DOHH2 (cell line): ENCODE measurements around the gene BTRC.

ENCODE experiments used
- H3F3A ChIP-seq: fragments of 200-600 bp; sonication (generic), shearing (Covaris generic); 2 replicates; pipeline ENCODE4 v1.6.0; 2016; ENCODE audit warnings: antibody characterized with exemption, mild to moderate bottlenecking; ENCODE audit not compliant: control insufficient read depth, insufficient read depth
- H3K27ac ChIP-seq: fragments of 200-600 bp; sonication (generic); 2 replicates; pipeline ENCODE4 v1.5.1; 2014; ENCODE audit warnings: low read depth, mild to moderate bottlenecking, low read length, moderate library complexity
- H3K27me3 ChIP-seq: fragments of 200-600 bp; sonication (generic); 2 replicates; pipeline ENCODE4 v1.6.1; 2014; ENCODE audit warnings: mild to moderate bottlenecking, low read length, mixed read lengths; ENCODE audit not compliant: control insufficient read depth
- H3K36me3 ChIP-seq: fragments of 200-600 bp; sonication (generic); 2 replicates; pipeline ENCODE4 v1.6.1; 2014; ENCODE audit warnings: mild to moderate bottlenecking, low read length, moderate library complexity, mixed read lengths; ENCODE audit not compliant: control insufficient read depth
- H3K4me1 ChIP-seq: fragments of 200-600 bp; sonication (generic); 2 replicates; pipeline ENCODE4 v1.6.1; 2014; ENCODE audit warnings: mild to moderate bottlenecking, low read length, mixed read lengths; ENCODE audit not compliant: control insufficient read depth
- H3K4me2 ChIP-seq: fragments of 200-600 bp; sonication (generic); 2 replicates; pipeline ENCODE4 v1.6.0; 2014; ENCODE audit warnings: mild to moderate bottlenecking, low read length, moderate library complexity
- H3K4me3 ChIP-seq: fragments of 200-600 bp; sonication (generic); 2 replicates; pipeline ENCODE4 v1.5.1; 2014; ENCODE audit warnings: mild to moderate bottlenecking, low read length, mixed read lengths
- H3K79me2 ChIP-seq: fragments of 200-600 bp; sonication (generic); 2 replicates; pipeline ENCODE4 v1.6.1; 2014; ENCODE audit warnings: mild to moderate bottlenecking, low read length, mixed read lengths; ENCODE audit not compliant: control insufficient read depth
- H3K9me2 ChIP-seq: fragments of 200-600 bp; sonication (generic); replicated peaks from 2 replicates; pipeline ENCODE4 v1.6.1; 2014; ENCODE audit warnings: mild to moderate bottlenecking, low read length, mixed read lengths; ENCODE audit not compliant: control insufficient read depth
- H3K9me3 ChIP-seq: fragments of 200-600 bp; sonication (generic); 2 replicates; pipeline ENCODE4 v1.6.1; 2014; ENCODE audit warnings: antibody characterized with exemption, low read length, mixed read lengths; ENCODE audit not compliant: control insufficient read depth, insufficient read depth
- H4K20me1 ChIP-seq: fragments of 200-600 bp; sonication (generic); 2 replicates; pipeline ENCODE4 v1.6.0; 2014; ENCODE audit warnings: low read depth, mild to moderate bottlenecking, antibody characterized with exemption, low read length, moderate library complexity; ENCODE audit not compliant: control insufficient read depth, insufficient read depth
- CTCF ChIP-seq: fragments of 200-600 bp; sonication (generic); IDR thresholded peaks from one replicate; pipeline ENCODE4 v1.5.1; 2014; ENCODE audit warnings: antibody characterized with exemption, mild to moderate bottlenecking, low read depth, low read length; ENCODE audit not compliant: poor library complexity, severe bottlenecking
- EZH2phosphoT487 ChIP-seq: fragments of 200-600 bp; sonication (generic); IDR thresholded peaks from 2 replicates; pipeline ENCODE4 v1.6.1; 2017; ENCODE audit warnings: borderline replicate concordance, mild to moderate bottlenecking, antibody characterized with exemption, low read length, moderate library complexity, mixed read lengths

Gene BTRC

GRCh38 chr10:101493782-101494281 is 139.9 kb downstream of the BTRC start:
- no peaks in the 10 kb centered on the region for H3K9me3 ChIP-seq
- no peaks in the 10 kb centered on the region for H3F3A ChIP-seq
- H3K36me3 ChIP-seq = no peaks in the 10 kb centered on the region
- H3K27ac ChIP-seq = no peak overlapping the region
- no peaks in the 10 kb centered on the region for H3K9me2 ChIP-seq
- no peaks in the 10 kb centered on the region for H3K79me2 ChIP-seq
- no peaks in the 10 kb centered on the region for H3K4me1 ChIP-seq
- H3K27me3 ChIP-seq = no peaks in the 10 kb centered on the region
- TF ChIP-seq EZH2phosphoT487 (no peak), CTCF (no peak)
- H3K4me2 ChIP-seq = no peak overlapping the region
- H3K4me3 ChIP-seq = no peak overlapping the region
- H4K20me1 ChIP-seq = no peaks in the 10 kb centered on the region

GRCh38 chr10:101494650-101495049 is 140.7 kb downstream of the BTRC start:
- Histone ChIP-seq H3K27me3 (no peaks in the 10 kb centered on the region), H3K79me2 (no peaks in the 10 kb centered on the region), H4K20me1 (no peaks in the 10 kb centered on the region), H3K9me3 (no peaks in the 10 kb centered on the region), H3K4me2 (no peak overlapping the region), H3K4me3 (no peak overlapping the region), H3K27ac (no peak overlapping the region), H3K36me3 (no peaks in the 10 kb centered on the region), H3F3A (no peaks in the 10 kb centered on the region), H3K4me1 (no peaks in the 10 kb centered on the region), H3K9me2 (no peaks in the 10 kb centered on the region)
- TF ChIP-seq CTCF (no peak), EZH2phosphoT487 (no peak)

- Histone ChIP-seq H3K36me3 (no peaks in the 10 kb centered on the region), H3K4me2 (no peak overlapping the region), H3K4me1 (no peaks in the 10 kb centered on the region), H3K27me3 (no peaks in the 10 kb centered on the region), H3F3A (no peaks in the 10 kb centered on the region), H3K9me2 (no peaks in the 10 kb centered on the region), H3K27ac (no peak overlapping the region), H3K79me2 (no peaks in the 10 kb centered on the region), H3K9me3 (no peaks in the 10 kb centered on the region), H3K4me3 (no peak overlapping the region), H4K20me1 (no peaks in the 10 kb centered on the region)
- TF ChIP-seq EZH2phosphoT487 (no peak), CTCF (peak; percentile 53)
Measured at GRCh38 chr10:101495324-101495925, 141.5 kb downstream of the BTRC start.
